ENCODE data around the gene SPRED1. TPM values are rescaled to one million over a fixed set of nuclear protein-coding genes. Genes with fewer than 3 reads are reported as not detected.

Gene SPRED1
- total RNA-seq, 1 experiment from 2014 or later, result 10.4 TPM

- Histone ChIP-seq H3K9me3 (no peaks in the 10 kb centered on the region), H3K27me3 (replicated peaks; ENCODE audit: control insufficient read depth, insufficient read depth, low read length) (no peaks in the 10 kb centered on the region), H3K36me3 (ENCODE audit: control insufficient read depth, insufficient read depth, low read length) (no peaks in the 10 kb centered on the region), H3K4me1 (no peaks in the 10 kb centered on the region), H3K4me3 (ENCODE audit: low read depth, low read length) (no peak overlapping the region)
- Mint-ChIP-seq H3K27ac (ENCODE audit: unreplicated experiment) (no peak overlapping the region), H3K4me1 (ENCODE audit: low read depth, unreplicated experiment) (no peaks in the 10 kb centered on the region), H3K36me3 (ENCODE audit: insufficient read depth, unreplicated experiment) (no peaks in the 10 kb centered on the region), H3K27me3 (ENCODE audit: insufficient read depth, unreplicated experiment) (peaks cover 6% of the 10 kb centered on the region), H3K9me3 (ENCODE audit: unreplicated experiment) (no peaks in the 10 kb centered on the region), H3K4me3 (ENCODE audit: unreplicated experiment) (no peak overlapping the region)
- no peak for DNase-seq
- no peak for TF ChIP-seq CTCF (IDR thresholded peaks at IDR 0.05; ENCODE audit: insufficient read depth in 1 of 2, low read depth in 1 of 2, low read length in 1 of 2, severe bottlenecking in 1 of 2, unreplicated experiment in 1 of 2)
- CTCF ChIA-PET, result no interaction called here
- BruUV-seq (replicated peaks), result no TSS peak
- intact Hi-C loops (cut with micrococcal nuclease; ENCODE audit: unreplicated experiment), result no loop called here
- POLR2A ChIA-PET, result interaction anchor here (1.0 kb wide), 1 partner anchor 310 kb away, joined by 5 read pairs; no protein-coding TSS in a partner anchor
Observed at GRCh38 chr15:38376081-38376480, 123.4 kb downstream of the SPRED1 start.

GRCh38 chr15:38377636-38378035 is 125.0 kb downstream of the SPRED1 start:
- POLR2A ChIA-PET, result no interaction called here
- Mint-ChIP-seq H3K4me3 (ENCODE audit: unreplicated experiment) (no peak overlapping the region), H3K4me1 (ENCODE audit: low read depth, unreplicated experiment) (no peaks in the 10 kb centered on the region), H3K9me3 (ENCODE audit: unreplicated experiment) (no peaks in the 10 kb centered on the region), H3K27ac (ENCODE audit: unreplicated experiment) (no peak overlapping the region), H3K36me3 (ENCODE audit: insufficient read depth, unreplicated experiment) (no peaks in the 10 kb centered on the region), H3K27me3 (ENCODE audit: insufficient read depth, unreplicated experiment) (peaks cover 9% of the 10 kb centered on the region)
- no peak for TF ChIP-seq CTCF (IDR thresholded peaks at IDR 0.05; ENCODE audit: insufficient read depth in 1 of 2, low read depth in 1 of 2, low read length in 1 of 2, severe bottlenecking in 1 of 2, unreplicated experiment in 1 of 2)
- intact Hi-C loops (cut with micrococcal nuclease; ENCODE audit: unreplicated experiment), result no loop called here
- CTCF ChIA-PET, result no interaction called here
- DNase-seq, result no peak
- Histone ChIP-seq H3K4me1 (no peaks in the 10 kb centered on the region), H3K4me3 (ENCODE audit: low read depth, low read length) (no peak overlapping the region), H3K36me3 (ENCODE audit: control insufficient read depth, insufficient read depth, low read length) (no peaks in the 10 kb centered on the region), H3K9me3 (no peaks in the 10 kb centered on the region), H3K27me3 (replicated peaks; ENCODE audit: control insufficient read depth, insufficient read depth, low read length) (no peaks in the 10 kb centered on the region)
- BruUV-seq (replicated peaks), result no TSS peak

GRCh38 chr15:38378161-38378560 is 125.5 kb downstream of the SPRED1 start:
- H3K36me3 Mint-ChIP-seq (ENCODE audit: insufficient read depth, unreplicated experiment), result no peaks in the 10 kb centered on the region
- POLR2A ChIA-PET, result no interaction called here
- Histone ChIP-seq H3K36me3 (ENCODE audit: control insufficient read depth, insufficient read depth, low read length) (no peaks in the 10 kb centered on the region), H3K4me3 (ENCODE audit: low read depth, low read length) (no peak overlapping the region), H3K9me3 (no peaks in the 10 kb centered on the region), H3K27me3 (replicated peaks; ENCODE audit: control insufficient read depth, insufficient read depth, low read length) (no peaks in the 10 kb centered on the region), H3K4me1 (no peaks in the 10 kb centered on the region)
- H3K27me3 Mint-ChIP-seq (ENCODE audit: insufficient read depth, unreplicated experiment), result peaks cover 9% of the 10 kb centered on the region
- no peaks in the 10 kb centered on the region for H3K4me1 Mint-ChIP-seq (ENCODE audit: low read depth, unreplicated experiment)
- TF ChIP-seq CTCF (IDR thresholded peaks at IDR 0.05; ENCODE audit: insufficient read depth in 1 of 2, low read depth in 1 of 2, low read length in 1 of 2, severe bottlenecking in 1 of 2, unreplicated experiment in 1 of 2), result no peak
- intact Hi-C loops (cut with micrococcal nuclease; ENCODE audit: unreplicated experiment), result no loop called here
- no peak for DNase-seq
- CTCF ChIA-PET, result no interaction called here
- H3K9me3 Mint-ChIP-seq (ENCODE audit: unreplicated experiment), result no peaks in the 10 kb centered on the region
- no peak overlapping the region for H3K4me3 Mint-ChIP-seq (ENCODE audit: unreplicated experiment)
- no peak overlapping the region for H3K27ac Mint-ChIP-seq (ENCODE audit: unreplicated experiment)
- BruUV-seq (replicated peaks), result no TSS peak

Measured in Caco-2 (cell line).